ENCODE data around the gene CNTN4.

GRCh38 chr3:2976212-2976611 lies 877.5 kb downstream of the CNTN4 start:
- TF ChIP-seq, protein P1, sequence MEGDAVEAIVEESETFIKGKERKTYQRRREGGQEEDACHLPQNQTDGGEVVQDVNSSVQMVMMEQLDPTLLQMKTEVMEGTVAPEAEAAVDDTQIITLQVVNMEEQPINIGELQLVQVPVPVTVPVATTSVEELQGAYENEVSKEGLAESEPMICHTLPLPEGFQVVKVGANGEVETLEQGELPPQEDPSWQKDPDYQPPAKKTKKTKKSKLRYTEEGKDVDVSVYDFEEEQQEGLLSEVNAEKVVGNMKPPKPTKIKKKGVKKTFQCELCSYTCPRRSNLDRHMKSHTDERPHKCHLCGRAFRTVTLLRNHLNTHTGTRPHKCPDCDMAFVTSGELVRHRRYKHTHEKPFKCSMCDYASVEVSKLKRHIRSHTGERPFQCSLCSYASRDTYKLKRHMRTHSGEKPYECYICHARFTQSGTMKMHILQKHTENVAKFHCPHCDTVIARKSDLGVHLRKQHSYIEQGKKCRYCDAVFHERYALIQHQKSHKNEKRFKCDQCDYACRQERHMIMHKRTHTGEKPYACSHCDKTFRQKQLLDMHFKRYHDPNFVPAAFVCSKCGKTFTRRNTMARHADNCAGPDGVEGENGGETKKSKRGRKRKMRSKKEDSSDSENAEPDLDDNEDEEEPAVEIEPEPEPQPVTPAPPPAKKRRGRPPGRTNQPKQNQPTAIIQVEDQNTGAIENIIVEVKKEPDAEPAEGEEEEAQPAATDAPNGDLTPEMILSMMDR (IDR thresholded peaks at IDR 0.05), result no peak
- no peak for TF ChIP-seq POLR2A (IDR thresholded peaks at IDR 0.05)

All from tibial nerve (tissue), 3 donors.